SKM-1 treated with dmso at 0.1 percent for 144 hours (cell line): ENCODE data around the gene EPN2.

Experiments
- DNase-seq: peaks from one replicate; lab custom pipeline; 2025; ENCODE audit not compliant: unreplicated experiment; lab: John Stamatoyannopoulos, UW

Gene EPN2

DNA sequence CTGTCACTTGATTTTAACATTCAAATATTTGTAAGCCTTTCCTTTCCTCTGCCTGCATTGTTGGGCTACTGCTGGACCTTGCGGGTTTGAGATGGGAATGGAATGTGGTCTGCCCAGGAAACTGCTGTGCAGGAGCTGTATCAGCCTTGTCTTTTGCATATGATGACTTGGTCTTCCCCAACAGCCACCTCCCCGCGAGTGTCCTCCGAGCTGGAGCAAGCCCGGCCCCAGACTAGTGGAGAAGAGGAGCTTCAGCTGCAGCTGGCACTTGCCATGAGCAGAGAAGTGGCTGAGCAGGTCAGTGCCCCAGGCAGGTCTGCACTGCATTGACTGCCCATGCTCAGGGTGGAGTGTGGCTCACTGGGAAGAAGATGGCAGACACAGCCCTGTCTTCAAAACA lies 72.5 kb downstream of the EPN2 start:
- DNase-seq = no peak

DNA sequence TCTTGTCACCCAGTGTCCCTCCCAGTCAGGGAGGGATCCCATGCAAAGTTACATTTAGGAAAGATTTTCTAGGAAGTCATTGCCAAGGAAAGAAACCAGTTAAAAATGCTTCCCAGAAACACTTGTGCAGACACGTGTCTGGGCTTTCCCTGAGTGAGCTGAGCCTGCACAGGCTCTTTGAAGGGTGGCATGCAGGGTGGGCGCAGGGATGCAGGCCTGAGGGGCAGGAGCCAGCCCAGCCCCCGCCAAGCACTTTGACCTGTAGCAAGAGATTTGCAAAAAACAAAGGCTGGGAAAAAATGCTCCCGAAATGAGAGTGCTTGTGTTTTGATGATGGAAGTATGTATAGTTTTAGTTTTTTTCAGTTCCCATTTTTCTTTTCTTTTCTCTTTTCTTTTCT lies 73.0 kb downstream of the EPN2 start:
- DNase-seq = no peak

DNA sequence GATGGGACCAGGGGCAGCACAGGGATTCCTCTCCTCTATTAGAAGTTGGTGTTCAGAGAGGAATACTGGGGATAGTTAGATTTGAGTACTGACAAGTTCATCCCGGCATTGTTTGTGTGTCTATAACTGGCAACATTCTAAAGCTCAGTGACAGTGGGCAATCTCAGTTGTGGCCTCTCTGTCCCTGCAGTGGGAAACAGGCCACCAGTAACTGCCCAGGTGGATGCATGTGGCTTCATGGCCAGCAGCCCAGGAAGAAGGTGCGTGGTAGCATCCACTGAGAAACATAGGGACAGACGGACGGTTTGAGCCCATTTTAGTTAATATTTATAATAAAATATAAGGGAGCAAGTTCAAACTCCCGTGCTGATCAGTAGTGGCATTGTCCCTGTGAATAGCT lies 73.8 kb downstream of the EPN2 start:
- no peak for DNase-seq

DNA sequence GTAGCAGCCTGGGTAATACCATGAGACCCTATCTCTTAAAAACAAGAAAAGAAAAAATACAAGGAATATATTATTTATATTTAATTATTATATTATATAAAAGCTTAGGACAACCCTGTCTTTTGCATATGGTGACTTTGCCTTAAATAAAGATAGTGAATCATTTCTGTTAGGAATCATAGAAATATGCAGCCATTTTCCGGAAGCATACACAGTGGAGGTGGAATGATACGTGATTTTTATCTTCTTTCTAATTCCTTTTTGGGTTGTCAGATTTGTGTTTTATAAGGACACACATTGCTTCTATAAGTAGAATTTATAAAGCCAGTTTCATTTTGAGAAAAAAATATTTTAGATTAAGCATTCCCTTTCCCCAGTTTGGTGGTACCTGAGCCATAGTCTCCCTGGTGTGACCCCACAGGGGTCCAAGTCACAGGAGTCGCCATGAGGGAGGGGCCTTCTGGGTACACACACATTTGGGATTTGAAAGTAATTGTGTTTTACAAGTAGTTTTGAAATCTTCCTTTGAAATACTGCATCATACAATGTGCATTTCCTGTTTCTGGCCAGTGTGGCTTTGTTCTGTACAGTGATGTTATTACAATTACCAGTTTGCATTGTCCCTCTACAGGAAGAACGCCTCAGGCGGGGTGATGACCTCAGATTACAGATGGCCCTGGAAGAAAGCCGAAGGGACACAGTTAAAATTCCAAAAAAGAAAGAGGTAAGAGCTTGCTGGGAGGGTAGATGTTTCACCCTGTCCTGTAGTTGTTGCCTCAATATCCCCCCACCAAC lies 74.5 kb downstream of the EPN2 start:
- DNase-seq = no peak

DNA sequence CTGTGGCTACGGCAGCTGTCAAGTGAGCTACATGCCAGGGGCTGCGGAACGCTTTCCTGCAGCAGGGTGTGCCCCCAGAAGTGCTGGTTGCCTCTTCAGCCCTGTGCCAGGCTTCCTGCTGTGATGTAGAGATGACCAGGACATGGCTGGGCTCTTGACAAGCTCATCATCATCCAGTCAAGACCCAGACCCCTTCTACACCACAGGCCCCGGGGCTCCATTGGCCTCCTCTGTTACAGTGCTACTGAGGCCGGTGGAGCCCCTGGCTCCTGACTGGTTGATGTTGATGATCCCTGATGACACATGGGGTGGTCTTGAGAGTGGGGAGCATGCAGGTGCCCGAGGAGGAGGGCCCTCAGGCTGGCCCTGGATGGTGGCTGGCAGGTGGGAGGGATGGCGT lies 75.2 kb downstream of the EPN2 start:
- DNase-seq = no peak

DNA sequence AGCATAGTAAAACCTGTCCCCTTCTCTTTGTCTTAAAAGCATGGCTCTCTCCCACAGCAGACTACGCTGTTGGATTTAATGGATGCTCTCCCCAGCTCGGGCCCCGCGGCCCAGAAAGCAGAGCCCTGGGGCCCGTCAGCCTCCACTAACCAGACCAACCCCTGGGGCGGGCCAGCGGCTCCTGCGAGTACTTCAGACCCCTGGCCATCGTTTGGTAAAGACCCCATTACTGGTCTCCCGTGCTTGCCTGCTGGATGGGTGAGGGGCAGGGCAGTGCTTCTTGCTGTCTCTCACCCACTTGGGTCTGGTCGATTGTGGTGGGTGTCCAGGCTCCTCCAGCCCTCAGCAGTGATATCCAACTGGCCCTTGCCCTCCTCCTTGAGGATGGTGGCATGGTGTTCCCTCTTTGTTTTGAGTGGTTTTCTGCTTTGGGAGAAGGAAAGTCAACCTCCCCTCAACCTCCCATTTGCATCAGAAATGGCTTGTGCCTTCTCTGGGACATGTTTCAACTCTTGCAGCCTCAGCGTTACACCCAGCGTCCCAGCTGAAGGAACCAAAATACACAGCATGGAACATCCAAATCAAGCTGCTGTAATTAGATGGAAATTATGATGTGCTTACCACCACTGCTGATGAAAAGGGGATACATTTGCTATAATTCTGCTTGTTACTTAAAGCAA lies 76.0 kb downstream of the EPN2 start:
- no peak for DNase-seq

DNA sequence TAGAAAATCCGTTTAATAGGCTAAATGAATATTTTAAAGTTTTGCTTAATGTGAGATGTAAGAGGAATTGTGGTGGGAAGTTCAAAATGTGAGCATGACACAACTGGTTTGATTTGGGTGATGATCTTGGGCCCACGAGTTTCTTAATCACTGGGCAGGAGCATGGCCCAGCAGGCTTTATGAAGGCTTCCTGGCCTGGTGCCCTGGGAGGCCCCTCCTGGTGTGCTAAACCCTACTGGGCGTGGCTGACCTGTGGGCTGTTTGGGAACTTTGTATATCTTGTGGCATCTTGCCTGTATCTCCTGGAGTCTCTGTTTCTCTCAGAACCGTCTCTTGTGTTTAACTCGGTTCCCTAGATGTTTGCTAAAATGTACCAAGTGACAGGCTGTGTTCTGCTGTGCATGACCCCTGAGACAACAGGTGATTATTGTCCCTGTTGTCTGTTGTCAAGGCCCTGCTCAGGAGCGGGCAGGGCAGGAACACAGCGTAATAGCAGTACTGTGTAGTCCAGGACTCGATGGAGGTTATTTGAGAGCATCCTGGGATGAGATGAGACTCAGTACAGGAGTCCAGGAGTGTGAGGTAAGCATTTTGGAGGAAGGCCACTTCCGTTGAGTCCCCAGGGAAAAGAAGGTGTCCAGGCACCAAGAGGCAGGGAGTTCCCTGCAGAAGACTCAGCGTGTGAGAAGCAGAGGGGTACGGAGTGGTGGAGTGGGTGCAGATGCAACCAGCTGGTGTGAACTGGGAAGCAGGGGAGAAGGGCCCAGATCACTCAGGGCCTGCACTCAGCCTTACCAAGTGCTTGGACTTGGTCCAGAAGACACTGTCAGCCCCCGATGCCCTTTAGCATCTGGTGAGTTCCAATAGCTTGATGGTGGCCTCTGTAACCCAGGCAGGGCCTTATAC lies 76.8 kb downstream of the EPN2 start:
- DNase-seq = no peak

DNA sequence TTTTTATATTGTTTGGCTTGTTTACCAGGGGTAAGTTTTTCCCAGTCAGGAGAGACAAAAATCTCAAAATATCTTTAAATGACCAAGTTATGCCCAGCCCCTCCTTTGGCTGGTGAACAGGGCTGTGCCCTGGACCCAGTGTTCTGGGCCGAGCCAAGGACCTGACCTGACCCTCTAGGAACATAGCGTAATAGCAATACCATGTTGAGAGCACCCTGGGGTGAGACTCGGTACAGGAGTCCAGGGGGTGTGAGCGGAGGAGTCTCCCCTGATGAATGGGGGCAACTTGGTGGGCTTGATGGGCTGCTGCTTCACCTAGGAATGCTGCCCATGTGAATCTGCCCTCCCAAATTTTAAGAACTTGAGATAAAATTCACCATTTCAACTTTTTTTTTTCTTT lies 77.9 kb downstream of the EPN2 start:
- DNase-seq = no peak

DNA sequence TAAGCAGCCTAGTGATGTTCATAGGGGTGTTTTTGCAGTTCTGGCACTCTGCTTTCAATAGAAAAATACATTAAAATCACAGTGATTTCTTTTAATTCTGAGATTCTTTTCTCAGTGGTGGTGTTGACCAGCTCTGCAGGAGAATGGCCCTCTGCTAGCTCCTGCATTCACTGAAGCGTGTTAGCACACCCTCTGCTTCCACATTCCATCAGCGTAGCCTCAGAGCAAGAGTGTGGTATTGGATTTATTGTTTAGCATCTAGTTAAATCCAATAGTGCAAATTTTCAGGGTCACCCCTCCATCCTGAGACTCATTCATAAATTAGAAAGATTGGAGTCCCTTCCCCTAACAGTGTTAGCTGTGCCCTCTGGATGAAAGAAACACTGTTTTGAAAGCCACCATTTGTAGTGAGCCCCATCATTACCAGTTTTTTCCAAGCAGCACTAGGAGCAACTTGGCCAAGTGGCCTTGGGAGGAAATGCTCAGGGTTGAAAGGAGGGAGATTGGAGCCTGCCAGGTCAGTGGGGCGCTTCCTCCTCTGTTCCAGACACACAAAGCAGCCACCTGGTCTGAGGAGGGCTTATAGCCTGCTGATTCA lies 79.7 kb downstream of the EPN2 start:
- no peak for DNase-seq

DNA sequence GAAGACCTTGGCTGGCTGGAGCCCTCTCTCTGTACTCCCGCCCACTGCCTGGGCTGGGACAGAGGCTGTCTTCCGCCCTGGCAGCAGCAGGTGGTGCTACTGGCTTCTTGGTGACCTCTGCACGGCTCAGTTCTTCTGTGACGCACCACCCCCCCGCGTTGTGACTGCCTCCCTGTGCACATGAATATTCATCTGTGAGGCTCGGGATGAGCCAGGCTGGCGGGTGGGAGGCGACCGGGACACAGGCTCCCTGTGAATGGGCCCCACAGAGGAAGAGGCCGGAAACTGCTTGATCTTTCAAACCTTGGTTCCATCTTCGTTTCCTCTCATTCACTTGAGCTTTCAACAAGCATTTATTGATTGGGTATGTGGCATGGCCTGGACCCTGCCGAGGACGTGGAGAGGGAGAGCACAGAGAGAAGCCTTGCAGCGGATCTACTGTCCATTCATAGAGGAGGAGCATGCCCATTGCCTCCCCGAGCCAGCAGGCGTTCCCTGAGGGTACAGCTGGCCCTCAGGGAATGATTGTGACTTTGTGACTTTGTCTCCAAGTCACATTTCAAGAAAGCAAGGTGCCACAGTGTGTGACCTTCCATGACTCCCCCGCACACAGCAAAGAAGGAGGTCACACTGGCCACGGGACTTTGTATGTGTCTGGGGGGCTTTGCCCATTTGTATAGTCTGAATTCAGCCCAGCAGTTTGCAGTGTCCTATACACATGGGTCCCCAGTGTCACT lies 80.4 kb downstream of the EPN2 start:
- DNase-seq = no peak

DNA sequence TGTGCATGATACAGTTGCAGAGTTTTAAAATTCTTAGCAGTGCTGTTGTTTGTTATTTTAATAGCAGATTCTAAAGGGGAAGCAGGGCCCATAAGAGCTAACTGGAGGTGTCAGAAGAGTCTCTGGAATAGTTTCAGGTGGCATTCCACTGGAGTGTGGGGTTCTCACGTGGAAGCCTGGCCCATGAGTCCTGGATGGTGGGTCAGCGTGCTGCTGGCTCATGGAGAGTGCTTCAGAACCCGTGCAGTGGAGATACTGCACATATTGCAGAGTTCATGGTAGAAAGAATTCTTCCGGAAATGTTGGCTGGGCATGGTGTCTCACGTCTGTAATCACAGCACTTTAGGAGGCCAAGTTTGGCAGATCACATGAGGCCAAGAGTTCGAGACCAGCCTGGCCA lies 81.4 kb downstream of the EPN2 start:
- DNase-seq = no peak

DNA sequence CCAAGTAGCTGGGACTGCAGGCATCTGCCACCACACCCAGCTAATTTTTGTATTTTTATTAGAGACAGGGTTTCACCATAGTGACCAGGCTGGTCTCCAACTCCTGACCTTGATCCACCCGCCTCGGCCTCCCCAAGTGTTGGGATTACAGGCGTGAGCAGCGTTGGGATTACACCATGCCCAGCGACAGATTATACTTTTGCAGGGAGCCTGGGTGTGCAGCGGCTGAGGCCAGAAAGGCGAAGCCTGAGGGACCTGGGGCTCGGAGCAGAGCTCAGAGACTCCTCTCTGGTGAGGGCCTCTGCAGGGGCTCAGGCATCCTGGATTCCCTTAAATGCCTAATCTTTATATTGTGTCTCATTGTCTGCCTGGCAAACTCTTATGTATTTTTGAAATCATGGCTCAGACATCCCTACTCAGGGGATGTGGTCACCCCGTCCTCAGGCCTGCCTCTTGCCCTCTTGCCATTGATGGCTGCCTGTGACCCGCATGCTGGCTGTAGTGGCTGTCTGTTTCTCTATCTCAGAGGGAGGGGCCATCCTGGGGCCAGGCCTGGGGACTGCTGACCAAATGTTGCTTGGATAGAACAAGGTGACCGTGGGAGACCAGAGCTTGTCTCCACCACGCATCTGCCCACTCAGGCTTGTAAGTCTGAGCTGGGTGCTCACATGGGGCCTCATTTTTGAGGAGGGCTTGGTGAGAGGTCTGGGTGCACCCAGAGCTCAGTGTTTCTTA lies 82.8 kb downstream of the EPN2 start:
- no peak for DNase-seq

DNA sequence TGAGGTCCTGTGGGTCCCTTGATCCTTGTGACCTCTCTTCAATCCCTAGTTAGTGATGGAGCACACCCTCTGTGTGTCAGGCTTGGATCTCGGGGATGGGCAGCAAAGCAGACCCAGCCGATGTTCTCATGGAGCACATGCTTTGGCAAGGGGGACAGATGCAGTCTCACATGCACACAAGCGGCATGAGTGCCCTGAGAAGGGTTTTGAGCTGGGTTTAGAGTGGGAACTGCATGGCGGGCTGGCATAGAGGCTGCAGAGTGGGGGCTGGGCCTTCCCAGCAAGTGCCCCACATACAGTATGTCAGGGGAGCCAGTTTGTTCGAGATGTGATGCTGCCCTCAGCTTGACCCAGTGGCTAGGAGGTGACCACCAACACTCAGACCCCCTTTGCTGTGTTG lies 83.7 kb downstream of the EPN2 start:
- DNase-seq = no peak

DNA sequence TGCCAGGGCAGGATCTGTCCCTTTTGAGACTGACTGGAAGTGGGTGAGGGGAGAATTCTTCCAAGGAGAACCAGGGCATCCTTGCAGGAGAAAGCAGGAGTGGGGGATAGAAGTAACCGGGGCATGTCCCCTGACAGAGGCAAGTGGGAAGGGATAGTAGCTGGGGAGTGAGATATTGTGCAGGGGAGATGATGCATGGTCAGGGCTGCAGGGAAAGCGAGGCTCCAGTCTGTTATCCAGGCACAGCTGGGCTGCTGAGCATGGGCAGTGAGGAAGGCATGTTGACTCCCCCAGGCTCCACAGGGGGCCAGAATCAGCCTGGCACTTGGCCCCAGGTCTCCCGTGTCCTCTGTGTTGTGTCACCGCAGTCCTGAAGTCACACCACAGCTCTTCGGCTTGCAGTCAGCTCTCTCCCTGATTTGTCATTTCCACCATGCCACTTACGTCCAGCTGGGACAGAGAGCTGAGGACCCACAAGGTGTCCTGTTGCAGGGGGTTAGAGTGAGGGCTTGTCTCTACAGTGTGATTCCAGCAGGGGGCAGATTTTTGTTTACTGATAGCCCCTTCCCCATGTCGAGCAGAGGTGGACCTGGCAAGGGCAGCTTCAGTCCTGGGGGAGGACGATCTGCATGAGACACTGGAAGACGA lies 84.4 kb downstream of the EPN2 start:
- DNase-seq = no peak

DNA sequence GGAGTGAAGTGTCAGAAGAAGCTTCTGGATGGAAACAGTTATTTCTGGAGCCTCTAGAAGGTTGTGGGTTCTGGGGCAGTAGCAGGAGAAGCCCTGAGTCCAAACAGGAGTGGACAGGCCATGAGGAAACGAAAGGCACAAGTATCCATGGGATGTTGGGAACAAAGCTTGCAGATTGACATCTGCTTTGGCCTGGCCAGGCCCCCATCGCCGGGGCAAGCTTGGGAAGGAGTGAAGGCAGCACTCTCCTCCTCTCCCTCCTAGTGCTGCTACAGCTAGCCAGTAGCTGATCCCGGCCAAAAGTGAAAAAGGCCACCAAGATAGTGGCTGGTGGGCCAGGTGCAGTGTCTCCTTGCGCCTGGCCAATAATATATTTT lies 85.0 kb downstream of the EPN2 start:
- DNase-seq = no peak

DNA sequence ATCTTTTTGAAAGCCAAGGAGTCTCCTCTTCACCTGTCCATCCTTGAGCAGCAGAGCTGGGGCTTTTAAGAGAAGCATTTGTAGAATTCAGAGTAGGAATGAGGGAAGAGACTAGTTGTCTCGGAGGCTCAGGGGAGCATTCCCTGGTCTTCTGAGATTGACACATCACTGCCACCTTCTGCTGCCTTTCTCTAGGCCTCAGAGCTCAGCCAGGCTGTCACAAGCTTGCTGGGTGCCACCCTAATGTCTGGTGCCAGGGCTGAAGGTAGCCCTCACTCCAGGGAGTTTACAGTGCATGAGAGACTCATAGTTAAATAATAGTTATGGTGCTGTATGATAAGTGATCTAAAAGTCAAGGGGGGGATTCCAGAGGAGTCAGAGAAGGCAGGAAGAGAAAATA lies 85.7 kb downstream of the EPN2 start:
- DNase-seq = no peak

DNA sequence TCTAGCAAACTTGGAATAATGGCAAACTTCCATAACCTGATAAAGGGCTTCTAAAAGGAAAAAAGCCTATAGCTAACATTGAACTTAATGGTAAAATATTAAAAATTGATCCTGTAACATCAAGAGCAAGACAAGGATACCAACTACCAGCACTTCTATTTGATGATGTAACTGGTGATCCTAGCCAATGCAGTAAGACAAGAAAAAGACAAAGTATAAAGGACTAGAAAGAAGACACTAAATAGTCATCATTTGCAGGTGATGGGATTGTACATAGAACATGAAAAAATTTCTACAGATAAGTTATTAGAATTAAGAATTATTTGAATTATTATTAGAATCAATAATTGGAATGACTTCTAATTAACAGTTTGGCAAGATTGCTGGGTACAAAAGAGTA lies 88.4 kb downstream of the EPN2 start:
- DNase-seq = no peak

DNA sequence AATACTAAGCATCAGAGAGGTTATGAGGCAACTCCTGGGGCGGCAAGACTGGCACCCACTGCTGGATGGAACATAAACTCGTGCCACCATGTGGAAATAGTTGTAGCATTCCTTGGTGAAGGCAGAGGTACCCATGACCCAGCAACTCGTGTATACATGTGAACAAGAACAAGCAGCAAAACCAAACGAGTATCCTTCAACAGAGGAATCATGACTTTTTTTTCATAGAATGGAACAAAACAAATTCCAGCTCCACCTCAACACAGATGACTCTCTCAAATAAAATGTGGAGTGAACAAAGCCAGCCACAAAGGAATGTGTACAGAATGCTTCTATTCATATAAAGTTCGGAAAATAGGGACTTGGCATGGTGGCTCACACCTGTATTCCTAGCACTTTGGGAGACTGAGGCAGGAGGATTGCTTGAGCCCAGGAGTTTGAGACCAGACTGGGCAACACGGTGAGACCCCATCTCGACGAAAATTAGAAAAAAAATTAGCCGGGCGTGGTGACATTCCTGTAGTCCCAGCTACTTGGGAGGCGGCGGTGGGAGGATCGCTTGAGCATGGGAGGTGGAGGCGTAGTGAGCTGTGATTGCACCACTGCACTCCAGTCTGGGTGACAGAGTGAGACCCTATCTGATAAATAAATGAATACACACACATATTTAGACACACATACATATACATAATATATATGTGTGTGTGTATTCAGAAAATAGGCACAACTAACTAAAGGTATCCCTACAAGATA lies 90.0 kb downstream of the EPN2 start:
- no peak for DNase-seq
